Measurements from ENCODE around the gene KCTD21.
"Not testable (repeated sequence)": the region's sequence is repeated elsewhere in the genome, so short reads cannot be mapped to it uniquely, and the experiment has no call there.

KCTD21 gene

DNA sequence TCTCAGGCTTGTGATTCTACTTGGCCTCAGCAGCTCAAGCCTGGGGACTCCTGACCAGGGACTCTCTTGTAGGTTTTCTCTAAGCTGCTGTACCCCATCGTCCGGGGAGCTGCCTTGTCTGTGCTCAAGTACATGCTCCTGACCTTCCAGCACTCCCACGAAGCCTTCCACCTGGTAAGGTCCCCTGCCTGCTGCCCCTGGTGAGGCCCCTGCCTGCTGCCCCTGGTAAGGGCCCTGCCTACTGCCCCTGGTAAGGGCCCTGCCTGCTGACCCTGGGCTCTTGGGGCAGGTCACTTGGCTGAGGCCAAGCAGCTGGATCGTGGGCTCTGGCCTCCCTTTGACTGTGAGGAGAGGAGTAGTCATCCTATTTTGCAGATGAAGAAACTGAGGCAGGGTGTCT, 11.6 kb upstream of the KCTD21 start:
- no peak for DNase-seq

DNA sequence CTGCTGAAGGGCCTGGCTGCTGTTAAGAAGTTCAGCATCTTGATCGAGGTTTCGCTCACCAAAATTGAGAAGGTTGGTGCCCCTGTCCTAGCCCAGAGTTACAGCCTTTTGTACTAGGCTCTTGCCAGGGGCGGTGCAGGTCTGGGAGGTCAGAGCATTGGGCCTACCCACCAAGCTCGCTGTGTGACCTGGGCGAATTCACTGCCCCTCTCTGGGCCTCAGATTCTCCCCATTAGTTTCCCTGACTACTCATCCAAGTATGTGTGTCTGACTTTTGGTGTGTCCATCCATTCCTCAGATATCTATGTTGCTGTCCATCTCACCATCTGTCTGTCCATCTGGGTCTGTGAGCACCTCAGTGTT, 11.2 kb upstream of the KCTD21 start:
- DNase-seq: no peak

DNA sequence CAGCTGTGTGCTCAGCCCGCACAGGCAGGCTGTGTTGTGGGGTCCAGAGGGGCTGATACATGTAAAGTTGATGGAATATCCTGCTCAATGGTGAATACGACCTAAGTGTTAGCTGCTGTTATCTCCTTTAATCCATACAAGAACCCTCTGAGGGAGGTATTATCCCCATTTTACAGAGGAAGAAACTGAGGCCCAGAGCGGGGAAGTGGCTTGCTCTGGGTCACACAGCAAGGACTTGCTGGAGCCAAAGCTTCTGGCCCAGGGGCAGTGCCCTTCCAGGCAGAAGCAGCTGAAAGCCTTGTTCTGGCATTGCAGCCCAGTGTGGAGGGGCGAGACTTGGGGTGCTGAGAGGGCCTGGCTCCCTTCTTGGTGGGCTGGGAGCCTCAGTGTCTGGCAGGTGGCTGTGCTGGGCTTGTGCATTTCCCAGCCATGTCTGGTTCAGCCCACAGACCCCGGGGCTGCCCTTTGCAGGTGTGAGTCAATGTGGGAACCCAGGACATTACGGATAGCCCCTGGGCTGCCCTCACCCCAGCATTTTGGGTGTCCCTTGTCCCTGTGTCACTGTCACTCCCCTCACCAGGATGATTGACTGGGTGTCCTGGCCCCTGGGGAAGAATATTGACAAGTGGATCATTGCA, 10.7 kb upstream of the KCTD21 start:
- DNase-seq: no peak

DNA sequence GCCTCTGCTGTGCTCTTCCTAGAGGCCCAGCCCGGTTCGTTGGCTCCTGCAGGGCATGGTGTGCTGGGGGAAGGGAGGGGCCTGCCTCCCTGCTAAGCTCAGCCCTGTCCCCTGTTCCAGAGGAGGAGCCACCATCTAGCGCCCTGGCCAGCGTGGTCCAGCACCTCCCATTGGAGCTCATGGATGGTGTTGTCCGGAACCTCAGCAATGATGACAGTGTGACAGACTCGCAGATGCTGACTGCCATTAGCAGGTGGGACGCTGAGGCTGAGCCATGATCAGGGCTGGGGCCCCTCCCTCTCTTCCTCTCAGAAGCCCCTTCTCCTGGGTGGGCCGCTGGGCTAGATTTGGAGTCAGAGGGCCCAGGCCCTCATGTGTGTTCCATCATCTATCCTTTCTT, 9.4 kb upstream of the KCTD21 start:
- DNase-seq: no peak

DNA sequence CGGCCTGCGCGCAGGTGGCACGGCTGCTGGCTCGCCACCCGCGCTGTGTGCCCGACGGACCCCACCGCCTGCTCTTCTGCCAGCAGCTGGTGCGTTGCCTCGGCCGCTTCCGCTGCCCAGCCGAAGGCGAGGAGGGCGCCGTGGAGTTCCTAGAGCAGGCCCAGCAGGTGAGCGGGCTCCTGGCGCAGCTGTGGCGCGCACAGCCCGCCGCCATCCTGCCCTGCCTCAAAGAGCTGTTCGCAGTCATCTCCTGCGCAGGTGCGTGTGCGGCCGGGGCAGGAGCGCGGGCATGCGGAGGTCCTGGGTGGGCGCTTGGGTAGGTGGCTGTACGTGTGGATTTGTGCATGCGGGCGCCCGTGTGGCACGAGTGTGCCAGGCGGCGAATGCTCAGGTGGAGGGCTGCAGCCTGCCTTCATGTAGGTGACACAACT, 8.2 kb upstream of the KCTD21 start:
- DNase-seq: no peak

DNA sequence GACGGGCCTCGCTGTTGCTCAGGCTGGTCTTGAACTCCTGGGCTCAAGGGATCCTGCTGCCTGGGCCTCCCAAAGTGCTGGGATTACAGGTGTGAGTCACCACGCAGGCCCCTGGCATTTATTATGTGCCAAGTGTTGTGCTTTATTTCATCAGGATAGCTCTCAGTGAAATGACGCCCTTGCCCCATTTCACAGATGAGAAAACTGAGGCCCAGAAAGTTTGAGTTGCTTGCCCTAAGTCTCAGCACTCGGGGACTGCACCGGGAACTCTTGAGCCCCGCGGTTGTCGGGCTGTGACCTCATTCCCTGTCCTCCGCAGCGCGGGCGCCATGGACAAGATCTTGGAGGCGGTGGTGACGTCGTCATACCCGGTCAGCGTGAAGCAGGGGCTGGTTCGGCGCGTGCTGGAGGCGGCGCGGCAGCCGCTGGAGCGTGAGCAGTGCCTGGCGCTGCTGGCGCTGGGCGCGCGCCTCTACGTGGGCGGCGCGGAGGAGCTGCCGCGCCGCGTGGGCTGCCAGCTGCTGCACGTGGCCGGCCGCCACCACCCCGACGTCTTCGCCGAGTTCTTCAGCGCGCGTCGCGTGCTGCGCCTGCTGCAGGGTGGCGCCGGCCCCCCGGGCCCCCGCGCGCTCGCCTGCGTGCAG, 7.6 kb upstream of the KCTD21 start:
- no peak for DNase-seq

DNA sequence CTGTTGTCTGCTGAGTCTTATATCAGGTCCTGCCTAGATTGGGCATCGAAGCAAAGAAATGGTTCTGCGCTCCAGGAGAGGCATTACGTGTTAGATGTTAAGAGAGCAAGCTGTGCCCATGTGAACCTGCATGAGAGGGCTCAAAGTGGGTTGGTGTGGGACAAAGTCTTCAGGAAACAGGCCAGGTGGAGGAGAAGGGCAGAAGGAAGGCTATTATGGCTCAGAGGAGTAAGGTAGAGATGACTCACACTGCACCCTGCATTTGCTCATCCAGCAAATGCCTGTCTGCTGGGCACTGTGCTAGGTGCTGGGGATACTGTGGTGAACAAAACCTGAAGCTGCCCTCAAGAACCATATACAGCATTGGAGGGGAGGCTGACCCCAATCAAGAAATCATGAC, 6.1 kb upstream of the KCTD21 start:
- no peak for DNase-seq

DNA sequence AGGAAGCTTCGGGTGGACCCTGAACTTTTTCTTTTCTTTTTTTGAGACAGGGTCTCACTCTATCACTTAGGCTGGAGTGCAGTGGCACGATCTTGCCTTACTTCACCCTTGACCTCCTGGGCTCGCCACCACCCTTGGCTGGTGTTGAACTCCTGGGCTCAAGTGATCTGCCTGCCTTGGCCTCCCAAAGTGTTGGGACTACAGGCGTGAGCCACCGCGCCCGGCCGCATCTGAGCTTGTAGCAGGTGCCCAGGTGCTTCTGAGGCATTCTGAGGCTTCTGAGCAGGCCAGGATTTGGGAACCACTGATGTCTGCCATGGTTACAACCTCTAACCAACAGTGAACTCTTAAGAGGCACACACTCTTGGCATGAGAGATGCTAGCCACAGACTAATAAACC, 5.4 kb upstream of the KCTD21 start:
- DNase-seq: no peak

DNA sequence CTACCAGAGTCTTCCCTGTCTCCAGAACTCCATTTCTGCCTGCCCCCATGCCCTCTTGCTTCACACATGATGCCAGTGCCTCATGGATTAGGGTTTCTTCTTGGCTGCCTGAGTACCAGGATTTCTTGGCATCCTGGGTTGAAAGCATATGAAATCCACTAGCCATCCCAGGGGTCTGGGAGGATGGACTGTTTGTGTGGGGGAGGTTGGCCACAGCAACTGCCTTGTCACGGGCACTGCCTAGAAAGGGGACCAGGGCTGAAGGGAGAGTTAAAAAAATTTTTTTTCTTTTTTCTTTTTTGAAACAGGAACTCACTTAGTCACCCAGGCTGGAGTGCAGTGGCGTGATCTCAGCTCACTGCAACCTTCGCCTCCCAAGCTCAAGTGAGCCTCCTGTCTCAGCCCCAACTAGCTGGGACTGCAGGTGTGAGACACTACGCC, 4.5 kb upstream of the KCTD21 start:
- DNase-seq: no peak

DNA sequence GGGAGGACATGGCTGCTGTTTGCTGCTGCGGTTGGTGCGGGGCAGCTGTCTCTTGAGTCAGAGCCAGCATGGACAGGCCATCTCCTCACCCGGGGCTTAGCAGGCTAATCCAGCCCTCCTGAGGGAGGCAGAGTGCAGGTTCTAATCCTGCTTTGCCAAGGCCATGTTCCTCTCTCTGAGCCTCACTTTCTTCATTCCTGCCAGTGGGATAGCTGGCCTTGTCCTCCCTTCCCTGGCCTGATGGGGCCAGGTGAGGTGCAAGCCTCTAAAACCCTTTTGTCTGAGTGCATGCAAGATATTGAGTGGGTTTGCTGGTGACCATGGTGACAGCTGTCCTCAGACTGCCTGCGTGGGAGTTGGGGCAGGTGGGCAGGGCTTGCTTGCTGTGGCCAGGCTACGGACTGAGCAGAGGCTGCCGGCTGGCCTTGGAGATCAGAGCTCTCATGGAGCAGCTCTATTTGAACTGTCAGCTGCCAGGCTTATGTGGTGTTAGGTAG, 3.8 kb upstream of the KCTD21 start:
- peak; percentile 40 for DNase-seq

DNA sequence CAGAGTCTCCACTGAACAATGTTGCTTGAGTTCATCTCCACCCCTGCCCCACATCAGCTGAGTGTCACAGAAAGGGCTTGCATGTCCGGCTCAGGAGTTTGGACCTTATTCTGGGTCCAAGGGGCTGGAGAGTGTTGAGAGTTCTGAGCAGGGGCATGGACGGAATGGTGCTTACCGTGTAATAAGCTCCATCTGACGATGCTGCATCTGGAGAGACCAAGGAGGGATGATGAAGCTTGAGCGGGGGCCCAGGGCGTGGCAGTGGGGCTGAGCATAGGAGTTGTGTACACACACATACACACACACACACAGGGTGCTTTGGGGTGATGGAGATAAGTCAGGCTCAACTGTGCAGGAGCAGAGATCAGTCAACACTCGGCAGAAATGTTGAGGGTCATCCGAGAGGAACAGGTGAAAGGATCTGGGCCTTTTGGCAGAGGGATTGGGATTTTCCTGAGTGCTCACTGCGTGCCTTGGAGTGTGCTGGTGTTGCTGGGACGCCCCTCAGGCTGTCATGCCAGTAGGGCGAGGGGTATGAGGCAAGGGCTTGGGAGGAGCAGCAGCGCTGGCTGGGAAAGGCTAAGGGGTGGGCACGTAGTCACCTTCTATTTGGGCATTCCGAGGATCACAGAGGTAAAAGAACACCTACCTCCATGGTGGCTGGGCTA, 2.6 kb upstream of the KCTD21 start:
- no peak for DNase-seq

DNA sequence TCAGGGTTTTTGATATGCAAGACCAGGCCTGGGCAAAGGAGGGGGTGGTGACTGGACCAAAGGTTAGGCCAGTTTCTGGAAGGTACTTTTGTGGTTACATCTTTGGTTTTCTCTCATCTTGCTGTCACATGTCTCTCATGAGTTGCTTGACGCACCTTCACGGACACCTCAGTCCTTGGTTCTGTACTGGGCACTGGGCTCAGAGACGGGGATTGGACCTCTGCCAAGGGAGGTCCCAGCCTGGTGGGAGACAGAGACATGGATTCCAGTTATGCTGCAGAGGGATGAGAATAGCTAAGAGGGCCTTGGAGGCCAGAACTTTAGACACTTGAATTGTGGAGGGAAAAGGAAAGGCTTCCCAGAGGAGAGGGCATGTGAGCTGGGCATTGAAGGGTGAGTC, 1.9 kb upstream of the KCTD21 start:
- no peak for DNase-seq

DNA sequence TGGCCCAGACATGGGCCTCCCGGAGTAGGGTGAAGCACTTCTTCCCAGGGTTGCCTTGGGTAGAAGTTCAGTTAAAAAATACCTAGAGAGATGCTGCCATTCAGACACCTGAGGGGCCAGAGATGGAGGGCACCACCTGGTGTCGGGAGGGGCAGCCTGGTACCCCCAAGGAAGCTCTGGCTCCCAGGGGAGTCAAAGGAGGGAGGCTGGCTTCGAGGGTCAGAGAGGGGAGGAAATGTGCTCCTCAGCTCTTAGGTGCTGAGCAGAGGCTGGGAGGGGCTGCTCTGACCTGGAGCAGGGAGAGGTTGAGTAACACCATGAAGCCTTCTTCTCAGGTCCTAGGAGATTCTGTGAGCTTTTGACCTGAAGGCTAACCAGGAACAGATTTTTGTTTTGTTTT, 1.4 kb upstream of the KCTD21 start:
- no peak for DNase-seq

DNA sequence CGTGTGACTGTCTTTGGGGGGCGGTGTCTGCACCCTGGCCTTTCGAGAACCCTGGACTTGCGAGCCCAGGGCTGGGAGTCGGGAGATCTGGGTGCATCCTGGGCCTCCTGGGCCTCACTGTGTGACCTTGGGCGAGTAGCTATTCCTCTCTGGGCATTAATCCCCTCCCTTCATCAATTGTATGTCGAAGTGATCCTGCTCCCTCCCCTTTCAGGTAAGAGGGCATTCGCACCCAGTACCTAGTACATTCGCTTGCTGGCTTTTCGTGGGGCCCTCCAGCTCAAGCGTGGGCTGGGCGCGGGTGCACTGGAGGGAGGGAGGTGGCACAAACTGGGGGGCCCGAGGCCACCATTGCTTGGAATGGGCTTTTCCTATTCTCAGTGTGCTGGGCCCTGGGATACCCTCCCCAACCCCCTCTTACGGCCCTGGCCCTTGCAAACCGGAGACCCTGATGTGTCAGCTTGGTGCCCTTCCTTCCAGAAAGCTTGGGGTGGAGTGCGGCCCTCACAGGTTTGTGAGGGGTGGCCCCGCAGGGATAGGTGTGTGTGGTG, 823 bp upstream of the KCTD21 start:
- DNase-seq: no peak

DNA sequence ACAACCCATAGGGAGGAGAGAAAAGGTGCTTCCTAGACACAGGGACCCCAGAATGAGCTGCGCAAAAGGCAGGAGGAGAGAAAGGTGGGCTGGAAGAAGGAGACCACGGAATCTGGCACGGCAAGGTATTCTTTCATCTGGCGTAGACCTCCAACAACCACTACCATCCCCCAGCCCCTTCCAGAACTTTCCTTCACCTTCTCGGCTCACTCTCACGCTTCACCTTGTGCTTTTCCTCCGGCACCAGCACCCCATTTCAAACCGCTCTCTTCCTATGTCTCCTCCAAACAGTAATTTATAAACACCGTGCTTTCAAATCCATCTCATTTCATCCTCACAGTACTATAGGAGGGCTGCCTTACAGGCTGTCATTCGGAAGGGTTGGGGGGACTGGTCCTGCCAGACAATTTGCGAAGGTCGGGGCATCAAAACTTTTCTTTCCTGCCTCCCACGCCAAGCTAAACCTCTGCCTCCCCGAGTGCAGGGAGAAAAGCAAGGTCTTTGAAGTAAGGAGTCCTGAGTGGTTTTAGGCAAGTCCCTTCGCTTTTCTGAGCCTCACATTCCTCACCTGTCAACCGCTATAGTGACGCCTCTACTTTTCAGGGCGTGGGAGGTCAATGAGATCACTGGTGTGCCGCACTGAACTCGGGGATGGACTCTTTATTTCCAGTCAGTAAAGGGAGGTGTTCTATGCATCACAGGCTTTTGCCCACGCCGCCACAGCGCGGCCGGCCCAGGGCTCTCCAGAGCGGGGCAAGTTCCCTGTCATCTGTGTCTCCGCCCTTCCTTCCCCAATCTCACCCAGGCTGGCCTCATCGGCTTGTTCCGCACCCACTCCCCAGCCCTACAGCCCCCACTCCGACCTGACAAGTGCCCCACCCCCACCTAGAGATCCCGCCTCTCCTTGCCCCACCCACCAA, 800 bp downstream of the KCTD21 start:
- DNase-seq: peak; percentile 49

DNA sequence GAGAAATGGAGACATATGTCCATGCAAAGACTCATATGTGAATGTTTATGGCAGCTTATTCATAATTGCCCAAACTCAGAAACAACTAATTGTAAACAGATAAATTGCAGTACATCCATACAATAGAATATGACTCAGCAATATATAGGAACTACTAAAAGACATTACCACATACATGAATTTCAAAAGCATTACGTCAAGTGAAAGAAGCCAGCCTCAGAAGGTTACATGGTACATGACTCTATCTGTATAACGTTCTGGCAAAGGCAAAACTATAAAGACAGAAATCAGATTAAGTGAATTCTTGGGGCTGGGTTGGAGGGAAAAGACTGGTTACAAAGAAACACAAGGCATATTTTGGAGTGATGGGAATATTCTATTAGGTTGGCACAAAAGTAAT, 7.2 kb downstream of the KCTD21 start:
- DNase-seq: no peak

DNA sequence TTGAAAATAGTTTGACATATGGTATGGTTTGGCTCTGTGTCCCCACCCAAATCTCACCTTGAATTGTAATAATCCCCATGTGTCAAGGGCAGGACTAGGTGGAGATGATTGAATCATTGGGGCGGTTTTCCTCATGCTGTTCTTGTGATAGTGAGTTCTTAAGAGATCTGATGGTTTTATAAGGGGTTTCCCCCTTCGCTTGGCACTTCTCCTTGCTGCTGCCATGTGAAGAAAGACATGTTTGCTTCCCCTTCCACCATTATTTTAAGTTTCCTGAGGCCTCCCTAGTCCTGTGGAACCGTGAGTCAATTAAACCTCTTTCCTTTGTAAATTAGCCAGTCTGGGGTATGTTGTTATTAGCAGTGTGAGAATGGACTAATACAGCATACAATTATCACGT, 7.7 kb downstream of the KCTD21 start:
- no peak for DNase-seq

DNA sequence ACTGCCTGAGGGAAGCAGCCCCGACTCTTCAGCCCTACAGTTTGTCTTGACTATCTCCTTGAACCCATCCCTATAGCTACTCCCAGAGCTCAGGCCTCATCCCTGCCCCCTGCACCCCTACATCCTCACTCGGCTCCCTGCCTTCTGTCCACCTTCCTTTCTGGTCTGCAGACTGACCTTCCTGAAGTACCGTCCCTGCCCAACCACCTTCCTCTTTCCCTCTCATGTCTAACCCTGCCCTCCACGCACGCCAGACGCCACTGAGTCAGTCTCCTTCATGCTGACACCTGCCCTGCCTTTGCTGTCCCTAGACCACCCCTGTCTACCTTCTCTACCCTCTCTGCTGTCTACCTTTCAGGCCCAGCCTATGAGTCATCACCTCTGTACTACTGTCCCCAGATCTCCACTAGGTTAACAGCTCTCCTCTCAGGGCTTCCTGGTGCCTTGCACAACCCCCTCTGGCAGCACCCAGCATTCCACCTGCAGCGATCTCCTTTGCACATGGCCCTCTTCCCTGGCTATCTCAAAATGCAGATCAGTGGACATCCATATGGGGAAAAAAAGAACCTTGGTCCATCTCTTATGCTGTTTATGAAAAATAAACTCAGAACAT, 8.9 kb downstream of the KCTD21 start:
- no peak for DNase-seq

DNA sequence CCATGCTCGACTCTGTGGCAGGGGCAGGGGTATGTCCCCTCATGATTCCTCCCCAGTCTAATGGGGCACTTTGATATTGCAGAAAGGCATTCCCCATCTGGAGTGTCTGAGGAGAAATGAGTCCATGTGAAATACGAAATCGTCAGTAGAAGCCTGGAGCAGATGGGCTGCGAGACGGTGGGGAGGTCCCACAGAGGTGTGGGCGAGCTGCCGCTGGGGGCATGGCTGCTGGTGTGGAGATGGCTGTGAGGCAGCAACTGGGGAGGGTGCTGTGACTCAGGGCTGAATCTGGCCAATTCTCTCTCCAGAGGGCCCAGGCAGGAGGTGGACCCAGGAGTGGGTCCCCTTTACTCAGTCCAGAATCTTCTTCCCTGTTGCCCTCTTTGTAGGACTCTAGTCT, 11.2 kb downstream of the KCTD21 start:
- no peak for DNase-seq

DNA sequence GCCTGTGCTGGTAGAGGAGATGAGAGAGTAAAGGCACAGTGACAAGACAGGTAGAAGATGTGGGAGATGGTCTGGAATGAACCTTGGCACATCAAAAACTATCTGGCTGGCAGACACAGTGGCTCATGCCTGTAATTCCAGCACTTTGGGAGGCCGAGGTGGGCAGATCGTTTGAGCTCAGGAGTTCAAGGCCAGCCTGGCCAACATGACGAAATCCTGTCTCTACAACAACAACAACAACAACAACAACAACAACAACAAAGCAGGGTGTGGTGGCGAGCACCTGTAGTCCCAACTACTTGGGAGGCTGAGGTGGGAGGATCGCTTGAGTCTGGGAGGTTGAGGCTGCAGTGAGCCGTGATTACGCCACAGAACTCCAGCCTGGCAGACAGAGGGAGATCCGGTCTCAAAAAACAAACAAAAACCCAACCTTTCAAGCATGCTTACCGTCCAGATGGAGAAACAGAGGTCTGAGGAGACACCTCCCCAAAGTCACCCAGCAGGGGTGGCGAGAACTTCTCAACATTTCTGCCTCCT, 11.8 kb downstream of the KCTD21 start:
- DNase-seq: no peak

DNA sequence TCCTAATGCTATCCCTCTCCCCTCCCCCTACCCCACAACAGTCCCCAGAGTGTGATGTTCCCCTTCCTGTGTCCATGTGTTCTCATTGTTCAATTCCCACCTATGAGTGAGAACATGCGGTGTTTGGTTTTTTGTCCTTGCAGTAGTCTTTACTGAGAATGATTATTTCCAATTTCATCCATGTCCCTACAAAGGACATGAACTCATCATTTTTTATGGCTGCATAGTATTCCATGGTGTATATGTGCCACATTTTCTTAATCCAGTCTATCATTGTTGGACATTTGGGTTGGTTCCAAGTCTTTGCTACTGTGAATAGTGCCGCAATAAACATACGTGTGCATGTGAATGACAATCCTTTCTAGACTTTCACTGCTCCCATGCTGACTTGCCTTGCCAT, 12.6 kb downstream of the KCTD21 start:
- not testable (repeated sequence) for DNase-seq

DNA sequence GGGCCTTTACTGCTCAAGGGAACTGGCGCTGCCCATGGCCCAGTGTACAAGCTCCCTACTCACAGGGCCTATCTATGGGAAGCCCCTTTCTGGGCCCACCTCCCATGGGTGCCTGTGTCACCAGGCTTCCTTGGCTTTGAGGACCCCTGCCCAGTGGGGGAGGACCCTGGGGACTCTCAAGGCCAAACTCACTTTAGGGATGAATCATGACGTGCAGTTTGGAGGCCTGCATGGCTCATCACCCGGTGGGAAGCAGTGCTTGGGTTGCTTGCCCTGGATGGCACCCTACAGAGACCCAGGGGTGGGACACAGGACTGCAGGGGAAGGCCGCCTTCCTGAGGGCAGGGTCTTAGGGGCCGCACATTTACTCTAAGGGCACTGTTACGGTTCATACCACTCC, 16.5 kb downstream of the KCTD21 start:
- no peak for DNase-seq
